Measurements from ENCODE around the gene RNASE8. TPM values are rescaled to one million over a fixed set of nuclear protein-coding genes. Genes with fewer than 3 reads are reported as not detected.

RNASE8 gene
- polyA plus RNA-seq, 3 donors, result not detected

DNA sequence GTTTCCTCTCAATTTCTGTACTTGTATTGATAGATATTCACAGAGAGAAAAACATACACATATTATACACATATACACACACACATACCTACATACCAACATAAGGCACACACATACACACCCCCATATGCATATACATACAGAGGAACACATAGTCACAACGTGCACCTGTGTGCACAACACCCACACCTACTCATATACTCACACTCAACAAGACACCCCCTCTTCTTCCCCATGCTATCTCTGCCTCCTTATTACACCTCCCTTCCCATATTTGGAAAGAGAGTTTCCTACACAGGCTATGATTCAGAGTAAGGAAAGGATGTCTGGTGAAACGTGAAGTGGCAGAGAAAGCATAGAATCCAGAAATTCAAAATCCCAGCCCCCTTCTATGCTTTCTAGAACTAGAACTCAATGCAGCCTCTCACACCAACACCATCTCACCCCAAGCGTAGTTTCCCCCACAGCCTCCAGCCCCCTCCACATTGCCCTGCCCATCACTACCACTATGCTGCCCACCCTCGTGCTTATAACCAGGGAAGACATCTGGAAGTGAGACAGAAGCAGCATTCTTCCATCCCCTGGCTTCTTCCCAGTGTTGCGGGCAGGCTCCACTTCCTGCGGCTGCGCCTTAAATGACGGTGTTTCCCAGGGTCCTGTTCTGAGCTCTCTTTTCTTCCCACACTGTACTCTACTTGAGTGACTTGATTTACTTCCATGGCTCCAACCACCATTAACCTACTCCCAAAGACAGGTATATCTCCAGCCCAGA is 2.4 kb downstream of the RNASE8 start:
- no peak for TF ChIP-seq CTCF (IDR thresholded peaks at IDR 0.05)
- Histone ChIP-seq H2AFZ (ENCODE audit: insufficient read depth, low read depth, low read length, poor library complexity, severe bottlenecking) (no peak overlapping the region), H3K4me3 (replicated peaks in 1 of 3; ENCODE audit: low read depth in 2 of 3, low read length in 3 of 3) (no peak overlapping the region), H3K9ac (ENCODE audit: insufficient read depth, low read length, poor library complexity, severe bottlenecking) (no peak overlapping the region), H3K4me1 (ENCODE audit: control insufficient read depth in 1 of 2, insufficient read depth in 2 of 2, low read length in 2 of 2) (no peaks in the 10 kb centered on the region), H3K79me2 (ENCODE audit: insufficient read depth, low read length) (no peaks in the 10 kb centered on the region), H3K4me2 (replicated peaks; ENCODE audit: extremely low read depth, low read length, poor library complexity, severe bottlenecking) (no peak overlapping the region), H3K27me3 (ENCODE audit: control insufficient read depth in 2 of 2, insufficient read depth in 2 of 2, low read length in 2 of 2) (peaks cover 0 to 8% of the 10 kb centered on the region in 2 donors), H3K36me3 (replicated peaks in 1 of 2; ENCODE audit: control insufficient read depth in 1 of 2, insufficient read depth in 2 of 2, low read length in 2 of 2) (no peaks in the 10 kb centered on the region), H4K20me1 (ENCODE audit: insufficient read depth, low read length) (no peaks in the 10 kb centered on the region), H3K9me3 (replicated peaks in 1 of 2; ENCODE audit: control insufficient read depth in 1 of 2, insufficient read depth in 1 of 2, low read length in 2 of 2) (no peaks in the 10 kb centered on the region), H3K27ac (ENCODE audit: low read depth in 1 of 2, low read length in 2 of 2) (no peak overlapping the region)
- 90% methylated on average over 4 of the region's 8 CpGs for WGBS (ENCODE audit: insufficient coverage)
- no peaks in the 10 kb centered on the region for H3K4me1 Mint-ChIP-seq
- DNase-seq, result no peak
- intact Hi-C loops (cut with micrococcal nuclease), result loop anchor here (5.0 to 10.0 kb wide), 2 partner anchors 43 to 45 kb away; no protein-coding TSS in a partner anchor
- peaks cover 0 to under 1% (median 0%) of the 10 kb centered on the region in 7 donors for H3K9me3 Mint-ChIP-seq
- H3K4me3 Mint-ChIP-seq, result no peak overlapping the region
- H3K27ac Mint-ChIP-seq, result no peak overlapping the region
- H3K36me3 Mint-ChIP-seq, result no peaks in the 10 kb centered on the region
- H3K27me3 Mint-ChIP-seq (ENCODE audit: low read depth in 3 of 3), result peaks cover 5 to 13% (median 11%) of the 10 kb centered on the region in 3 donors

DNA sequence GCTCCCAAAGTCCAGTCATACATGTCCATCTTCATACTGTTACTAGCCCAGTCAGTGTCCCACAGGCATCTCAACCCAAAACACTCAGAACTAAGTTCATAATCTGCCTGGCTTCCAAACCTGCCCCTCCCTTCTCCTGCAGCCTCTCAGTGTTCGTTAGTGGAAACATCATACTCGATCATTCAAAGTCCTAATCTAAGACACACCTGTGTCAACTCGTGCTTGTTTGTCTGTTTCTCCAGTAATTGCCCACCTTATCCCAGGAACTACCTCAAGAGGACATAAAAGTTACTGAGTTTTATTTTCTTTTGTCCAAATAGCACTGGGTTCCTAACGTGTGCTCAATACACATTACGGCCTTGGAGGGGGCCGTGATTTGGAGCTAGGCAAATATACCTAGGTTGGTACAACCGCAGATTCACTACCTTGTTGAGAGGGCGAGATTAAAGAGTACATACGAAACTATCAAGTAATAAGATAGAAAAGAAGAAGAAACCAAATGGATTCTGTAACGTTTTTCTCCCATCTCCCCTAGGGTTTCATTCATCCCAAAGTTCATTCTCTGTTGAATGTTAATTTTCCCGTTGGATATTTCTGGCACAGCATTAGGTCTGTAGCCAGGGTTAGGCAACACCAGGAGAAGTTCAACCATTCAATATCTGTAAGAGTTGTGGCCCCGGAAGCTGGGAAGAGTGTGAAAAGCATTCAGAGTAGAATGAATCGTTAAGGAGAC is 3.2 kb downstream of the RNASE8 start:
- no peak for DNase-seq
- no peak overlapping the region for H2AFZ ChIP-seq (ENCODE audit: insufficient read depth, low read depth, low read length, poor library complexity, severe bottlenecking)
- H3K79me2 ChIP-seq (ENCODE audit: insufficient read depth, low read length), result no peaks in the 10 kb centered on the region
- H3K9ac ChIP-seq (ENCODE audit: insufficient read depth, low read length, poor library complexity, severe bottlenecking), result no peak overlapping the region
- H3K27ac Mint-ChIP-seq, result no peak overlapping the region
- TF ChIP-seq CTCF (IDR thresholded peaks at IDR 0.05), result no peak
- no peaks in the 10 kb centered on the region for H3K4me1 ChIP-seq (ENCODE audit: control insufficient read depth in 1 of 2, insufficient read depth in 2 of 2, low read length in 2 of 2)
- H3K9me3 ChIP-seq (replicated peaks in 1 of 2; ENCODE audit: control insufficient read depth in 1 of 2, insufficient read depth in 1 of 2, low read length in 2 of 2), result no peaks in the 10 kb centered on the region
- H3K36me3 Mint-ChIP-seq, result no peaks in the 10 kb centered on the region
- H3K4me1 Mint-ChIP-seq, result no peaks in the 10 kb centered on the region
- 94% methylated on average over 8 of the region's 13 CpGs for WGBS (ENCODE audit: insufficient coverage)
- no peaks in the 10 kb centered on the region for H3K36me3 ChIP-seq (replicated peaks in 1 of 2; ENCODE audit: control insufficient read depth in 1 of 2, insufficient read depth in 2 of 2, low read length in 2 of 2)
- H3K4me3 Mint-ChIP-seq, result no peak overlapping the region
- peaks cover 0 to 8% of the 10 kb centered on the region in 2 donors for H3K27me3 ChIP-seq (ENCODE audit: control insufficient read depth in 2 of 2, insufficient read depth in 2 of 2, low read length in 2 of 2)
- peaks cover 0 to 2% (median 0%) of the 10 kb centered on the region in 7 donors for H3K9me3 Mint-ChIP-seq
- H3K27ac ChIP-seq (ENCODE audit: low read depth in 1 of 2, low read length in 2 of 2), result no peak overlapping the region
- H3K4me3 ChIP-seq (replicated peaks in 1 of 3; ENCODE audit: low read depth in 2 of 3, low read length in 3 of 3), result no peak overlapping the region
- H3K27me3 Mint-ChIP-seq (ENCODE audit: low read depth in 3 of 3), result peaks cover 11 to 15% (median 14%) of the 10 kb centered on the region in 3 donors
- H3K4me2 ChIP-seq (replicated peaks; ENCODE audit: extremely low read depth, low read length, poor library complexity, severe bottlenecking), result no peak overlapping the region
- intact Hi-C loops (cut with micrococcal nuclease), result loop anchor here in 1 of 2 donors (10.0 kb wide), 1 partner anchor 46 kb away; no protein-coding TSS in a partner anchor
- H4K20me1 ChIP-seq (ENCODE audit: insufficient read depth, low read length), result no peaks in the 10 kb centered on the region

All from CD14-positive monocyte (primary cell).